Ectodermal cell (in vitro differentiated cells): ENCODE results near the gene C2CD4D.
"Not testable (repeated sequence)": the region's sequence is repeated elsewhere in the genome, so short reads cannot be mapped to it uniquely, and the experiment has no call there.

Experiments used
- H3K27ac ChIP-seq: 2 replicates; pipeline ENCODE4 v1.7.0; 2013; ENCODE audit warnings: mild to moderate bottlenecking, low read depth, low read length; ENCODE audit not compliant: insufficient read depth, poor library complexity, severe bottlenecking
- H3K27me3 ChIP-seq: 2 replicates; pipeline ENCODE4 v1.7.0; 2013; ENCODE audit warnings: mild to moderate bottlenecking, low read length; ENCODE audit not compliant: insufficient read depth, control insufficient read depth, poor library complexity, severe bottlenecking
- H3K36me3 ChIP-seq: one replicate; pipeline ENCODE4 v1.7.0; 2013; ENCODE audit warnings: low read length; ENCODE audit not compliant: control insufficient read depth, insufficient read depth
- H3K4me1 ChIP-seq: one replicate; pipeline ENCODE4 v1.7.0; 2013; ENCODE audit warnings: low read length; ENCODE audit not compliant: control insufficient read depth, insufficient read depth
- H3K4me3 ChIP-seq: 2 replicates; pipeline ENCODE4 v1.7.0; 2013; ENCODE audit warnings: low read depth, low read length, control low read depth; ENCODE audit not compliant: insufficient read depth
- H3K9me3 ChIP-seq: 2 replicates; pipeline ENCODE4 v1.7.0; 2013; ENCODE audit warnings: mild to moderate bottlenecking, low read length, moderate library complexity; ENCODE audit not compliant: control insufficient read depth
- WGBS, 2 experiments: methylation state at CpG; one replicate each; pipeline ENCODE4 v1.1.7; 2013; ENCODE audit warnings: missing lambda C conversion rate in 2 of 2; 5-methylcytosine and 5-hydroxymethylcytosine counted together

C2CD4D gene

GRCh38 chr1:151875419-151876097 is 35.9 kb upstream of the C2CD4D start:
- peaks cover 5% of the 10 kb centered on the region for H3K4me1 ChIP-seq
- H3K36me3 ChIP-seq, result no peaks in the 10 kb centered on the region
- no peaks in the 10 kb centered on the region for H3K27me3 ChIP-seq
- no peak overlapping the region for H3K27ac ChIP-seq
- H3K4me3 ChIP-seq, result no peak overlapping the region
- 89 to 100% methylated on average over 1 of the region's 1 CpG for WGBS, 2 experiments
- H3K9me3 ChIP-seq, result no peaks in the 10 kb centered on the region

- WGBS, 2 experiments, result 45 to 48% methylated on average over 8 to 9 of the region's 9 CpGs
Observed at GRCh38 chr1:151872776-151873175, 33.2 kb upstream of the C2CD4D start.

GRCh38 chr1:151871284-151872030 is 31.8 kb upstream of the C2CD4D start:
- Histone ChIP-seq H3K4me1 (peaks cover 5% of the 10 kb centered on the region), H3K36me3 (no peaks in the 10 kb centered on the region), H3K27ac (no peak overlapping the region), H3K9me3 (no peaks in the 10 kb centered on the region), H3K4me3 (no peak overlapping the region), H3K27me3 (no peaks in the 10 kb centered on the region)
- 89 to 92% methylated on average over 3 to 4 of the region's 5 CpGs for WGBS, 2 experiments

More at GRCh38 chr1:151872776-151873175, 33.2 kb upstream of the C2CD4D start:
- not testable (repeated sequence) for H3K27me3 ChIP-seq, H3K4me3 ChIP-seq, H3K9me3 ChIP-seq, H3K27ac ChIP-seq, H3K4me1 ChIP-seq, H3K36me3 ChIP-seq

GRCh38 chr1:151868486-151868885 is 28.9 kb upstream of the C2CD4D start:
- H3K4me1 ChIP-seq, result peaks cover 5% of the 10 kb centered on the region
- H3K4me3 ChIP-seq, result no peak overlapping the region
- no peak overlapping the region for H3K27ac ChIP-seq
- no peaks in the 10 kb centered on the region for H3K9me3 ChIP-seq
- WGBS, 2 experiments, result 92 to 100% methylated on average over 1 to 2 of the region's 3 CpGs
- no peaks in the 10 kb centered on the region for H3K36me3 ChIP-seq
- H3K27me3 ChIP-seq, result no peaks in the 10 kb centered on the region

GRCh38 chr1:151867765-151868411 is 28.3 kb upstream of the C2CD4D start:
- Histone ChIP-seq H3K27me3 (no peaks in the 10 kb centered on the region), H3K4me1 (peaks cover 5% of the 10 kb centered on the region), H3K4me3 (no peak overlapping the region), H3K9me3 (no peaks in the 10 kb centered on the region), H3K27ac (no peak overlapping the region), H3K36me3 (no peaks in the 10 kb centered on the region)
- WGBS, 2 experiments, result 91% methylated on average over 7 of the region's 7 CpGs

GRCh38 chr1:151867321-151867720 is 27.7 kb upstream of the C2CD4D start:
- no peaks in the 10 kb centered on the region for H3K4me1 ChIP-seq
- no peak overlapping the region for H3K27ac ChIP-seq
- WGBS, 2 experiments, result 87 to 96% methylated on average over 2 of the region's 2 CpGs
- no peak overlapping the region for H3K4me3 ChIP-seq
- no peaks in the 10 kb centered on the region for H3K27me3 ChIP-seq
- H3K36me3 ChIP-seq, result no peaks in the 10 kb centered on the region
- no peaks in the 10 kb centered on the region for H3K9me3 ChIP-seq

GRCh38 chr1:151864411-151864810 is 24.8 kb upstream of the C2CD4D start:
- Histone ChIP-seq H3K9me3 (no peaks in the 10 kb centered on the region), H3K4me1 (no peaks in the 10 kb centered on the region), H3K36me3 (no peaks in the 10 kb centered on the region), H3K27ac (no peak overlapping the region), H3K4me3 (no peak overlapping the region), H3K27me3 (no peaks in the 10 kb centered on the region)
- 40 to 43% methylated on average over 2 of the region's 2 CpGs for WGBS, 2 experiments

GRCh38 chr1:151862604-151863003 is 23.0 kb upstream of the C2CD4D start:
- Histone ChIP-seq H3K27ac (no peak overlapping the region), H3K27me3 (no peaks in the 10 kb centered on the region), H3K36me3 (no peaks in the 10 kb centered on the region), H3K4me1 (no peaks in the 10 kb centered on the region), H3K9me3 (no peaks in the 10 kb centered on the region), H3K4me3 (no peak overlapping the region)

- WGBS, 2 experiments, result 38 to 43% methylated on average over 7 of the region's 7 CpGs
- Histone ChIP-seq H3K9me3 (no peaks in the 10 kb centered on the region), H3K27me3 (no peaks in the 10 kb centered on the region), H3K4me1 (no peaks in the 10 kb centered on the region), H3K27ac (no peak overlapping the region), H3K36me3 (no peaks in the 10 kb centered on the region), H3K4me3 (no peak overlapping the region)
Observed at GRCh38 chr1:151860504-151861187, 21.0 kb upstream of the C2CD4D start.

- Histone ChIP-seq H3K27me3 (no peaks in the 10 kb centered on the region), H3K36me3 (no peaks in the 10 kb centered on the region), H3K4me3 (no peak overlapping the region), H3K27ac (no peak overlapping the region), H3K4me1 (no peaks in the 10 kb centered on the region), H3K9me3 (no peaks in the 10 kb centered on the region)
- WGBS, 2 experiments, result 84 to 88% methylated on average over 6 of the region's 6 CpGs
Observed at GRCh38 chr1:151859891-151860293, 20.3 kb upstream of the C2CD4D start.
